Activated CD4-positive, alpha-beta T cell treated with anti-CD3 and anti-CD28 coated beads, Interleukin-2, amount 10 ng/mL, durations not matched to agents 7 days and 5 days (primary cell): Measurements from ENCODE around the gene MYL2. TPM values are rescaled to one million over a fixed set of nuclear protein-coding genes. Genes with fewer than 3 reads are reported as not detected.

Experiments used
- CTCF ChIA-PET: fragments of 350-600 bp; sonication (Branson Sonifier 250); formaldehyde crosslinking; loops from one replicate; lab custom pipeline; 2021; ENCODE audit warnings: antibody characterized with exemption; lab: Charles Lee
- POLR2A ChIA-PET: fragments of 350-600 bp; sonication (Branson Sonifier 250); formaldehyde crosslinking; loops from one replicate; lab custom pipeline; 2021; ENCODE audit warnings: antibody characterized with exemption; lab: Charles Lee
- DNase-seq: peaks from one replicate; pipeline ENCODE4 v3.0.0-alpha.2; 2020
- H3K27ac Mint-ChIP-seq: one replicate; pipeline ENCODE4 v1.8.0; 2021; ENCODE audit warnings: mild to moderate bottlenecking, moderate library complexity, mixed read lengths
- H3K27me3 Mint-ChIP-seq: one replicate; pipeline ENCODE4 v1.8.0; 2021; ENCODE audit warnings: mixed read lengths
- H3K36me3 Mint-ChIP-seq: one replicate; pipeline ENCODE4 v1.8.0; 2021; ENCODE audit warnings: low read depth, mixed read lengths
- H3K4me1 Mint-ChIP-seq: one replicate; pipeline ENCODE4 v1.8.0; 2021; ENCODE audit warnings: mixed read lengths
- H3K4me3 Mint-ChIP-seq: one replicate; pipeline ENCODE4 v1.8.0; 2021; ENCODE audit warnings: mild to moderate bottlenecking, moderate library complexity, mixed read lengths
- H3K9me3 Mint-ChIP-seq: one replicate; pipeline ENCODE4 v1.8.0; 2021; ENCODE audit warnings: mixed read lengths
- total RNA-seq, 2 experiments: library from RNA; stranded (reverse); gene quantifications; one replicate each; pipeline ENCODE4 v1.2.3, GENCODE V29; 2021

Gene MYL2
- total RNA-seq, 2 experiments from 2014 or later, result not detected

DNA sequence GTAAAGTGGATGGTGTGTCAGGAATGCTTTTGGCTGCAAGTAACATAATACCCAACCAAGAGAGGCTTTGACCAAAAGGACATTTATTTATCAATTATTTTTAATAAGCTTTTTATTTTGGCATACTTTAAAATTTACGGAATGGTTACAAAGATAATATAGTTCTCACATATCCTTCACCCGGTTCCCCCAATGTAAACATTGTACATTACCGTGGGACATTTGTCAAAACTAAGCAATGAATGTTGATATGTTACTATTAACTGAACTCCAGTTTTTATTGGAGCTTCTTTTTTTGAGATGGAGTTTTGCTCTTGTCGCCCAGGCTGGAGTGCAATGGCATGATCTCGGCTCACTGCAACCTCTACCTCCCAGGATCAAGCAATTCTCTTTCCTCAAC lies 50.6 kb downstream of the MYL2 start:
- H3K4me1 Mint-ChIP-seq, result no peaks in the 10 kb centered on the region
- CTCF ChIA-PET, result no interaction called here
- POLR2A ChIA-PET, result no interaction called here

DNA sequence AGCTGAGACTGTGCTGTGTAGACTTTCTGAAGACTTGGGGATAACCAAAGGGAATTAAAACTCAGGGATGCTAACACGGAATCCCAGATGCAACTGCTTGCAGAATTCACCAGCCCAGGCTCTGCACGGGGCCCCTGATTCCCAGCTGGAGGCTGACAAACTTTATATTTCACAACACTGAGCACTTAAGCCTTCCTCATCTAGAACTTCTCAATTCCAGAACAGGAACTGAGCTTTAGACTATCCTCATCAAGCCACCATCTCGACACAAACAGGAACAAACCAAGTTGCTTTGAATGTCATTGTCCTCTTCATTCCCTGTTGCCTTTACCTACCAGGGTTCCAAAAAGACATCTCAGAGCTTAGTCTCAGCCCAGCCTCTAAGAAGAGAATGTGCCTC lies 51.4 kb downstream of the MYL2 start:
- no peaks in the 10 kb centered on the region for H3K27me3 Mint-ChIP-seq
- ChIA-PET POLR2A (no interaction called here), CTCF (no interaction called here)
- H3K9me3 Mint-ChIP-seq, result no peaks in the 10 kb centered on the region
- H3K36me3 Mint-ChIP-seq, result no peaks in the 10 kb centered on the region
- H3K4me1 Mint-ChIP-seq, result no peaks in the 10 kb centered on the region
- no peak overlapping the region for H3K27ac Mint-ChIP-seq
- no peak overlapping the region for H3K4me3 Mint-ChIP-seq
- DNase-seq, result no peak

More for the DNA sequence above, 50.6 kb downstream of the MYL2 start:
- H3K4me3 Mint-ChIP-seq, result no peak overlapping the region
- no peak overlapping the region for H3K27ac Mint-ChIP-seq
- H3K27me3 Mint-ChIP-seq, result no peaks in the 10 kb centered on the region
- no peaks in the 10 kb centered on the region for H3K36me3 Mint-ChIP-seq
- no peak for DNase-seq
- H3K9me3 Mint-ChIP-seq, result no peaks in the 10 kb centered on the region

DNA sequence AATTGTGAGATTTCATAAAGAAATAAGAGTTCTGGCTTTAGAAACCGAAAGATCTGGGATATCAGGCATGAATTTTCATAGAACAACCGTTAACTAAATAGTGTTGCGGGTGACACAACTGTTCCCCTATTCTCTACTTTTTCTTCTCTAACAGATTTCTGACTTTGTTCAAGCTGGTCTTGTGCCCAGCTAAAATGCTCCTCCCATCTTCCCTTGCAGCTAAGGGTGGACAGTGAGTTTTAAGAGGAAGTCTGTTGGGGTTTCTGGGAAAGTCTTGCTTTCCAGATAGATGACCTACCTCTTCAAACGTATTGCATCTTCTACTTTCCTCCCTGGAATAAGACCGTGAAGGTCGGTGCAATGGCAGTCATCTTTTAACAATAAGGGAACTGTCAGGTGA lies 54.9 kb downstream of the MYL2 start:
- Mint-ChIP-seq H3K4me1 (peaks cover 11% of the 10 kb centered on the region), H3K9me3 (no peaks in the 10 kb centered on the region), H3K27ac (no peak overlapping the region), H3K4me3 (no peak overlapping the region), H3K36me3 (no peaks in the 10 kb centered on the region), H3K27me3 (no peaks in the 10 kb centered on the region)
- POLR2A ChIA-PET, result no interaction called here
- CTCF ChIA-PET, result no interaction called here
- no peak for DNase-seq

DNA sequence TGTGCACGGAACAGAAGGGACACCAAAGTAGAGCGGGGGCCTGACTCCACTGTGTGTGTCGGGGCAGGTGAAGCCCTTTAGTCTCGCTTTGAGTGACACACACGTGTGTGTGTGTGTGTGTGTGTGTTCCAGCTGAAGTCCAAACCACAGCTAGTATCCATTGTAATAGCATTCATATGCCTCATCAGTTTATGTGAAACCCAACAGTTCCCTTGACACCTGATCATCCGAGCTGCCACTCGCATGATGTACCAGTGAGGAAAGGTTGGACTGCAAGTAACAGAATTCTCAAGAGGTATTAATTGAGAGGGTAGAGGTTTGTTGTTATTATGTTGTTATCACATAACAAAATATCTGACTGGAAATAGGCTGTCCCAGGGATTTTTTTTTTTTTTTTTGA lies 57.2 kb downstream of the MYL2 start:
- ChIA-PET CTCF (interaction anchor here (0.6 to 0.9 kb wide), 2 partner anchors 25 to 270 kb away, joined by 3 to 4 read pairs; no protein-coding TSS in a partner anchor), POLR2A (no interaction called here)
- H3K27me3 Mint-ChIP-seq, result no peaks in the 10 kb centered on the region
- H3K4me1 Mint-ChIP-seq, result peaks cover 11% of the 10 kb centered on the region
- no peaks in the 10 kb centered on the region for H3K36me3 Mint-ChIP-seq
- no peak overlapping the region for H3K4me3 Mint-ChIP-seq
- DNase-seq, result no peak
- no peaks in the 10 kb centered on the region for H3K9me3 Mint-ChIP-seq
- H3K27ac Mint-ChIP-seq, result no peak overlapping the region

DNA sequence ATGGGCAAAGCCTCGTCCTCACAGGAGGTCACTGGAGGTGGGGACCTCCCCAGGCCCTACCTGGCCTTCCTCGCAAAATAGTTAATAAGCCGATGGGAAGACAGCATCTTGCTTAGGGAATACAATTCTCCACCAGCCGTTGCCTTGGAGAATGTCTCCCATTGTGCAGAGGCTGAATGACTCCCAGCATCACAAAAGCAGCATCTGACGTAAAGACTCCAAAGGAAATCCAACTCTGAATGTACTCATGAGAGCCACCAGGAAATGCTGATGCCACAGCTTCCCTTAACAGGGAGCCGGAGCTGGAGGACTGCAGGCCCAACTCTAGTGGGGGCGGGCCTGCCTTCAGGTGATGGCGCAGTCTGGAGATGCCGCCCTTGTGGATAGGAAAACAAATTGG lies 58.0 kb downstream of the MYL2 start:
- Mint-ChIP-seq H3K4me3 (no peak overlapping the region), H3K27ac (no peak overlapping the region), H3K27me3 (no peaks in the 10 kb centered on the region), H3K9me3 (no peaks in the 10 kb centered on the region), H3K4me1 (peaks cover 11% of the 10 kb centered on the region), H3K36me3 (no peaks in the 10 kb centered on the region)
- DNase-seq, result no peak
- ChIA-PET CTCF (interaction anchor here (0.6 kb wide), 1 partner anchor 270 kb away, joined by 4 read pairs; no protein-coding TSS in a partner anchor), POLR2A (interaction anchor here (0.6 kb wide), 1 partner anchor 952 kb away, joined by 7 read pairs; no protein-coding TSS in a partner anchor)

DNA sequence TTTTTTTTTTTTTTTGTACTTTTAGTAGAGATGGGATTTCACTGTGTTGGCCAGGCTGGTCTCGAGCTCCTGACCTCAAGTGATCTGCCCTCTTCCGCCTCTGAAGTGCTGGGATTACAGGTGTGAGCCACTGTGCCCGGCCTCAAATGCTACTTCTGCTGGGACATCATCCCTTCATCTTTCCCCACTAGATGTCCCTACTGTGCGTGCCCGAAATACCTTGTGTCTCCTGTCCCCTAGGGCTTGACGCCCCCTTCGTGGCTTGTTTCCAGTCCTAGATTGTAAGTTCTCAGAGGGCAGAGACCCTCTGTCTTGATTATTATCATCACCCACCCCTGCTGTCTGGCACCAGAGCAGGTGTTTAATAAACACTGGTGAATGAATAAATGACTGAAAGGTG lies 58.6 kb downstream of the MYL2 start:
- Mint-ChIP-seq H3K27ac (no peak overlapping the region), H3K27me3 (no peaks in the 10 kb centered on the region), H3K9me3 (no peaks in the 10 kb centered on the region), H3K4me3 (no peak overlapping the region), H3K4me1 (peaks cover 11% of the 10 kb centered on the region), H3K36me3 (no peaks in the 10 kb centered on the region)
- no peak for DNase-seq
- ChIA-PET POLR2A (no interaction called here), CTCF (interaction anchor here (0.7 kb wide), 1 partner anchor 1524 kb away, joined by 3 read pairs; no protein-coding TSS in a partner anchor)

Other genes starting within 250 kb of the MYL2 start
- 10 to 100 TPM; 16.0 to 18.7 TPM for gene HVCN1, start 231.5 kb downstream of the MYL2 start, total RNA-seq
- gene PPP1CC, start 177.7 kb downstream of the MYL2 start, total RNA-seq, result 100 to 1,000 TPM; 174 to 183 TPM
- not detected for gene CCDC63, start 73.6 kb downstream of the MYL2 start, total RNA-seq
- gene CUX2, start 113.6 kb upstream of the MYL2 start, total RNA-seq, result under 1 TPM; 0.89 to 0.98 TPM